DND-41 (cell line): ENCODE data around the gene STARD13.

Experiments
- EZH2 ChIP-seq: IDR thresholded peaks from 3 replicates; pipeline ENCODE4 v1.6.1; 2012; ENCODE audit warnings: borderline replicate concordance, low read depth, mild to moderate bottlenecking, moderate library complexity, low read length, inconsistent platforms; ENCODE audit not compliant: severe bottlenecking
- TF ChIP-seq, protein P1 (sequence below): IDR thresholded peaks from 2 replicates; pipeline ENCODE4 v1.5.1; 2012; ENCODE audit warnings: borderline replicate concordance, low read length, moderate library complexity, mild to moderate bottlenecking; ENCODE audit not compliant: poor library complexity, severe bottlenecking; ENCODE audit errors: extremely low read depth

DNA sequence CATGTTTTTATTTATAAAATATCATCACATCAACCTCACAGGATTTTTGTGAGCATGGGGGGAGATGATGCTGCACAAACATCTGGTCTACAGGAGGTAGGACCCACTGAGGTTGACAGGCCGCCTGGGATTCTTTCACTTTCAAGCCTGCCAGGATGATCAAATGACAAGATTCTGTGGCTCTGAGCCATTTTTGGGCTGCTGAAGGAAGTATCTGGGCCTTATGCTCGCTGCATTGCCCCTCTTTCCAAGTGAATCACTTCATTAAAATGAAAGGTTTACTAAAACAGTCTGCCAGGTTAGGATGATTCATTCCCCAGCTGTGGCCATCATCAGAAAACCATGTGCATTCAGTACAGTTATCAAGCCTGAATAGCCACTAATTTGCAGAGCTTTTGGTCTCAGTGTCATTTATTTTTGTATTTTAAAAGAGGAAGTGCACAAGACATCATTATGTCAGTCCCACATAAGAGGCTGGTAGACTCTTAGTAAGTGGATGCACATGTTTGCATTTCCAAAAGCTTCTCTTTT is 34.4 kb downstream of the STARD13 start:
- TF ChIP-seq, protein P1, sequence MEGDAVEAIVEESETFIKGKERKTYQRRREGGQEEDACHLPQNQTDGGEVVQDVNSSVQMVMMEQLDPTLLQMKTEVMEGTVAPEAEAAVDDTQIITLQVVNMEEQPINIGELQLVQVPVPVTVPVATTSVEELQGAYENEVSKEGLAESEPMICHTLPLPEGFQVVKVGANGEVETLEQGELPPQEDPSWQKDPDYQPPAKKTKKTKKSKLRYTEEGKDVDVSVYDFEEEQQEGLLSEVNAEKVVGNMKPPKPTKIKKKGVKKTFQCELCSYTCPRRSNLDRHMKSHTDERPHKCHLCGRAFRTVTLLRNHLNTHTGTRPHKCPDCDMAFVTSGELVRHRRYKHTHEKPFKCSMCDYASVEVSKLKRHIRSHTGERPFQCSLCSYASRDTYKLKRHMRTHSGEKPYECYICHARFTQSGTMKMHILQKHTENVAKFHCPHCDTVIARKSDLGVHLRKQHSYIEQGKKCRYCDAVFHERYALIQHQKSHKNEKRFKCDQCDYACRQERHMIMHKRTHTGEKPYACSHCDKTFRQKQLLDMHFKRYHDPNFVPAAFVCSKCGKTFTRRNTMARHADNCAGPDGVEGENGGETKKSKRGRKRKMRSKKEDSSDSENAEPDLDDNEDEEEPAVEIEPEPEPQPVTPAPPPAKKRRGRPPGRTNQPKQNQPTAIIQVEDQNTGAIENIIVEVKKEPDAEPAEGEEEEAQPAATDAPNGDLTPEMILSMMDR, result no peak
- no peak for TF ChIP-seq EZH2
